ENCODE measurements around the gene PNO1.
"Not testable (repeated sequence)": the region's sequence is repeated elsewhere in the genome, so short reads cannot be mapped to it uniquely, and the experiment has no call there.

The PNO1 gene

GRCh38 chr2:68171684-68172083 lies 14.0 kb downstream of the PNO1 start:
- in situ Hi-C loops (cut with MboI; ENCODE audit: low sequenced_read_pairs): no loop called here
- no peak for DNase-seq (ENCODE audit: low spot score in 2 of 2)
- no peak overlapping the region for H3K4me3 ChIP-seq
- H3K4me1 ChIP-seq: peaks cover under 1% of the 10 kb centered on the region
- H3K9me3 ChIP-seq: no peaks in the 10 kb centered on the region
- H3K27me3 ChIP-seq (ENCODE audit: low read depth): no peaks in the 10 kb centered on the region
- H3K36me3 ChIP-seq (replicated peaks): peaks cover 53% of the 10 kb centered on the region

GRCh38 chr2:68172521-68172920 lies 14.8 kb downstream of the PNO1 start:
- no peaks in the 10 kb centered on the region for H3K9me3 ChIP-seq
- DNase-seq (ENCODE audit: low spot score in 2 of 2): no peak
- H3K36me3 ChIP-seq (replicated peaks): peaks cover 56% of the 10 kb centered on the region
- in situ Hi-C loops (cut with MboI; ENCODE audit: low sequenced_read_pairs): no loop called here
- no peak overlapping the region for H3K4me3 ChIP-seq
- no peaks in the 10 kb centered on the region for H3K27me3 ChIP-seq (ENCODE audit: low read depth)
- H3K4me1 ChIP-seq: no peaks in the 10 kb centered on the region

DNA sequence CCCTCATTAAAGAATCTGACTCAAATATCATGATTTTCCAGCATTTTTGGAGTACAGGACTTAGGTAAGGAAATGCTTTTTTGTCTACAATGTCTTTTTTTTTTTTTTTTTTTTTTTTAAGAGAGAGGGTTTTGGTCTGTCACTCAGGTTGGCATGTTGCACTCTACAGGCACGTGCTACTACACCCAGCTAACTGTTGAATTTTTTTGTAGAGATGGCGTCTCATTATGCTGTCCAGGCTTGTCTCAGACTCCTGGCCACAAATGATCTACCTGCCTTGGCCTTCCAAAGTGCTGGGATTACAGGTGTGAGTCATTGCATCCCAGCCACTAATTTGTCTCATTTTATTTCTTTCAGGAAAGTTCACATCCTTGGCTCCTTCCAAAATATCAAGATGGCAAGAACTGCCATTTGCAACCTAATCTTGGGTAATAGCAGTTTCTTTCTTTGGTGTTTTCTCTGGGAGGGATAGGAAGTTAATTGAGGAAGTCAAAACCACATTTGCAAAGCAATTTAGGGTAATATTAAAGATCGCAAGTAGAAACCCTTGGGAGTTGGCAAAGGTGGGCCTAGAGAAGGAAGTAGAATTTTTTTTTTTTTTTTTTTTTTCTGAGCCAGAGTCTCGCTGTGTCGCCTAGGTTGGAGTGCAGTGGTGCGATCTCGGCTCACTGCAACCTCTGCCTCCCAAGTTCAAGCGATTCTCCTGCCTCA lies 15.5 kb downstream of the PNO1 start:
- no peak for DNase-seq (ENCODE audit: low spot score in 2 of 2)
- Histone ChIP-seq H3K4me1 (no peaks in the 10 kb centered on the region), H3K4me3 (no peak overlapping the region), H3K9me3 (no peaks in the 10 kb centered on the region), H3K36me3 (replicated peaks) (peaks cover 56% of the 10 kb centered on the region), H3K27me3 (ENCODE audit: low read depth) (no peaks in the 10 kb centered on the region)
- in situ Hi-C loops (cut with MboI; ENCODE audit: low sequenced_read_pairs): no loop called here

DNA sequence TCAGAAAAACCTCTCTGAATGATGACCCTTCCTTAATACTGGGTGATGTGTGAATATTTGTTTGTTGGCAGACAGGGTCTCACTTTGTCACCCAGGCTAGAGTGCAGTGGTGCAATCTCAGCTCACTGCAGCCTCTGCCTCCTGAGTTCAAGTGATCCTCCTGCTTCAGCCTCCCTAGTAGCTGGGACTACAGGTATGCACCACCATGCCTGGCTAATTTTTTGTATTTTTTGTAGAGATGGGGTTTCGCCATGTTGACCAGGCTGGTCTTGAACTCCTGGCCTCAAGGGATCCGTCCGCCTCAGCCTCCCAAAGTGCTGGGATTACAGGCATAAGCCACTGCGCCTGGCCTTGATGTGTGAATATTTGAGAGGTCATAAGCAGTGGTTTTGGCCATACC lies 17.5 kb downstream of the PNO1 start:
- H3K27me3 ChIP-seq (ENCODE audit: low read depth); H3K9me3 ChIP-seq; H3K4me1 ChIP-seq; DNase-seq (ENCODE audit: low spot score in 2 of 2); H3K4me3 ChIP-seq: not testable (repeated sequence)
- in situ Hi-C loops (cut with MboI; ENCODE audit: low sequenced_read_pairs): loop anchor here (25.0 kb wide), 1 partner anchor 112 kb away; no protein-coding TSS in a partner anchor
- peaks cover 58% of the 10 kb centered on the region for H3K36me3 ChIP-seq (replicated peaks)

DNA sequence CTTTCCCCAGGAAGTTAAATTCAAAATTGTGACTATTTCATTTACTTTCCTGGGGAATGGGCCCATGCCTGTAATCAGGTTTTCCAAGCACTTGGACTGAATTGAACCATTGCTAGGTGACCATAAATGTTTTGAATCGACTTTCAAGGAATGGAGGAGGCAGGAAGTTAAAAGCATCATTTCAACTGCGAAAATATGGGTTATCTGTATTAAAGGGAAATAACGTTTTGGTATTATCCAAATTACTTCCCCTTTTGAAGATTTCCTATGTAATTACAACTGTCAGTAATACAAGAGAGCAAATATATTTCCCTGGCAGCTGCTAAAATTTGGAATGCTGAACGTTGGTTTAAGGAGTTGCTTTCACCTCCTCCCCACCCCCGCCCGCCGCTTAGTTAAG lies 19.0 kb downstream of the PNO1 start:
- in situ Hi-C loops (cut with MboI; ENCODE audit: low sequenced_read_pairs): loop anchor here (25.0 kb wide), 1 partner anchor 111 kb away; no protein-coding TSS in a partner anchor
- Histone ChIP-seq H3K9me3 (no peaks in the 10 kb centered on the region), H3K36me3 (replicated peaks) (peaks cover 60% of the 10 kb centered on the region), H3K27me3 (ENCODE audit: low read depth) (no peaks in the 10 kb centered on the region), H3K4me1 (no peaks in the 10 kb centered on the region; the same call in none of the 2 replicates), H3K4me3 (no peak overlapping the region)
- DNase-seq (ENCODE audit: low spot score in 2 of 2): no peak

DNA sequence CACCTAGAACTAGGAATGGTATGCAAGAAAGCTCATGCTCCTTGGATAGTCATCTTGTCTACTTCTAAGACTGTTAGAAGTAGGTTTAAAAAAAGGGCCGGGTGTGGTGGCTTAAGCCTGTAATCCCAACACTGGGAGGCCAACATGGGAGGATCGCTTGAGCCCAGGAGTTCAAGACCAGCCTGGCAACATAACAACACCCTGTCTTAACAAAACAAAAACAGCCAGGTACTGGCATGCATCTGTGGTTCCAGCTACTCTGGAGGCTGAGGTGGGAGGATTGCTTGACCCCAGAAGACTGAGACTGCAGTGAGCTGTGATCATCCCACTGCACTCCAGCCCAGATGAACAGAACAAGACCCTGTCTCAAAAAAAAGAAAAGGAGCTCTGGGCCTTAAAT lies 19.9 kb downstream of the PNO1 start:
- Histone ChIP-seq H3K9me3 (no peaks in the 10 kb centered on the region), H3K36me3 (replicated peaks) (peaks cover 52% of the 10 kb centered on the region), H3K27me3 (ENCODE audit: low read depth) (no peaks in the 10 kb centered on the region), H3K4me1 (no peaks in the 10 kb centered on the region; the same call in none of the 2 replicates), H3K4me3 (no peak overlapping the region)
- no peak for DNase-seq (ENCODE audit: low spot score in 2 of 2)
- in situ Hi-C loops (cut with MboI; ENCODE audit: low sequenced_read_pairs): loop anchor here (25.0 kb wide), 1 partner anchor 110 kb away; no protein-coding TSS in a partner anchor

GRCh38 chr2:68178432-68178831 lies 20.7 kb downstream of the PNO1 start:
- DNase-seq (ENCODE audit: low spot score in 2 of 2): no peak
- Histone ChIP-seq H3K4me3 (no peak overlapping the region), H3K27me3 (ENCODE audit: low read depth) (no peaks in the 10 kb centered on the region), H3K36me3 (replicated peaks) (peaks cover 50% of the 10 kb centered on the region), H3K4me1 (no peaks in the 10 kb centered on the region; the same call in none of the 2 replicates), H3K9me3 (no peaks in the 10 kb centered on the region)
- in situ Hi-C loops (cut with MboI; ENCODE audit: low sequenced_read_pairs): loop anchor here (25.0 kb wide), 1 partner anchor 109 kb away; no protein-coding TSS in a partner anchor

DNA sequence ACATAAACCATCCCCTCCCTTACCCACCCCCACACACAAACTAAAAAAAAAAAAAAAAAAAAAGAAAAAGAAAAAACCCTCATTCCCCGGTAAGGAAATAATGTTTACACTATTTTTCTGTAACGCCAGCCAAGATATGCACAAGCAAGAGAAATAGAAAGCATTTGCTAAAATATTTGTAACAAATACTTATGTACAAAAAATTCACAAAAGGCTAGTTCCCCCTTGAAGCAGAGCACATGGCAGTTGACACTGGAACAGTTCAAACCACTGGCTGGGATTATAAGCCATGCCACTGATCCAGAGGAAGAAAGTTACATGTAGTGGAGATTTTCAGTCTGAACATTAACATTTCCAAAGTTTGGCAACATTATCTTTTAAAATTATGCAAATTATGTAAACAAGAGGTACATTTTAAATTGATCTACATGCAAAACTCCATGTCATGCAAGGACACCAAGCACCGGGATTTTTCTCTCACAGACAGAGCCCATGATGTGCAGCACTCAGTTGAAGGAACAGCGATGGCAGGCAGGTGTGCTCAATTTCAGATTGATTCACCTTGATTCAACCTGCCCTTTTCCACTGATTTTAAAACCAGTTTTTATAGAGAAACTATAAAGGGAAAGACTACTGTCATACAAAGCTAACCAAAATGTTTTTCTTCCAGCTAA lies 21.4 kb downstream of the PNO1 start:
- H3K4me1 ChIP-seq: no peaks in the 10 kb centered on the region; the same call in none of the 2 replicates

GRCh38 chr2:68182902-68183301 lies 25.2 kb downstream of the PNO1 start:
- DNase-seq (ENCODE audit: low spot score in 2 of 2): no peak
- no peaks in the 10 kb centered on the region; the same call in none of the 2 replicates for H3K4me1 ChIP-seq
- no peaks in the 10 kb centered on the region for H3K9me3 ChIP-seq
- H3K36me3 ChIP-seq (replicated peaks): peaks cover 20% of the 10 kb centered on the region
- in situ Hi-C loops (cut with MboI; ENCODE audit: low sequenced_read_pairs): loop anchor here (25.0 kb wide), 1 partner anchor 104 kb away; no protein-coding TSS in a partner anchor
- H3K4me3 ChIP-seq: no peak overlapping the region
- H3K27me3 ChIP-seq (ENCODE audit: low read depth): no peaks in the 10 kb centered on the region

More for the DNA sequence above, 21.4 kb downstream of the PNO1 start:
- no peaks in the 10 kb centered on the region for H3K9me3 ChIP-seq
- no peak for DNase-seq (ENCODE audit: low spot score in 2 of 2)
- peaks cover 46% of the 10 kb centered on the region for H3K36me3 ChIP-seq (replicated peaks)
- no peaks in the 10 kb centered on the region for H3K27me3 ChIP-seq (ENCODE audit: low read depth)
- in situ Hi-C loops (cut with MboI; ENCODE audit: low sequenced_read_pairs): loop anchor here (25.0 kb wide), 1 partner anchor 108 kb away; no protein-coding TSS in a partner anchor
- H3K4me3 ChIP-seq: no peak overlapping the region

DNA sequence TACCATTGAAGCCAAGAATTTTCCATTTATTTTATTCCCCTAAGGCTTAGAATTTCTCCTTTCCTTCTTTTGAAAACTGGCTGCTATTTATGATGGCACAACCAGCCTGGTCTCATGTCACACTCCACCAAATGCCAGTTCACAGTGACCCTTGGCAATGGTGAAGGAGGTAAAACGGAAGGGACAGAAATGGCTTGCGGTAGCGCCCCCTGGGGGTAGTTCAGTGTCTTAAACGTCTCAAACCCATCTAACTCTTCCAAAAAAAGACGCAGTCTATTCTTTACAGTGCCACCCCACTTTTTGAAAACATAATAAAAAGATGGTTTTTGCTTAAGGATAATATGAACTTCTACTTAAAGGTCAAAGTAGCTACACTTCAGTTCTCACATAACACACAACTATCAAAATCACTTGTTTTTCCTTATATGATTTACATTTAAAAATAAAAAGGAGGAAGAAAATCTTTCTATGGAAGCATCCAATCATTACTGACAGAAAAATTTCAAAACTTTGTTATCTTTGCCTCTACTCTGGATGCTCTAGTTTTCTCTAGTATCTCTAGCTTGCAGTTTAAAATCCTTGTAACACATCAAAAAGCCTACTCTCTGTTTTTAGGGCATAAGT lies 28.0 kb downstream of the PNO1 start:
- in situ Hi-C loops (cut with MboI; ENCODE audit: low sequenced_read_pairs): loop anchor here (25.0 kb wide), 1 partner anchor 102 kb away; no protein-coding TSS in a partner anchor
- DNase-seq (ENCODE audit: low spot score in 2 of 2): peak; percentile 65 to 83
- Histone ChIP-seq H3K36me3 (replicated peaks) (peaks cover 3% of the 10 kb centered on the region; the same call in 1 of the 2 replicates), H3K4me3 (no peak overlapping the region), H3K27me3 (ENCODE audit: low read depth) (no peaks in the 10 kb centered on the region), H3K4me1 (no peaks in the 10 kb centered on the region), H3K9me3 (no peaks in the 10 kb centered on the region)

DNA sequence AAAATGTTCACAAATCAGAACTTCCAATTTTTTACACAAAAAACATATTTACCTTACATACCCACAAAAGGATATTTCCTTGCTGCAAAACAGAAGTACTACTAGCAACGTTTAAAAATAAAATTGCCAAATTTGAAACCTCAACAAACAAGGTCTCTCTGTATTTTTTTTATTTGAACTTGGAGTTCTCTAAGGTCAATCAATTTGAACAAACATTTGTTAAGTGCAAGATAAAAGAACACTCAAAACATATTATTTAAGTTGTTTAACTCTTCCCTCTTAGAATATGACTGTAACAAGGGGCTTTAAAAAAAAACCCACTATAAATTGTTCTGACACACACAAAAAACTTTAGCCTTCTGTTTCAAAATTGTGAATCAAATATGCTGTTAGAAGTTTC lies 29.6 kb downstream of the PNO1 start:
- H3K4me1 ChIP-seq: no peaks in the 10 kb centered on the region
- no peak for DNase-seq (ENCODE audit: low spot score in 2 of 2)
- no peaks in the 10 kb centered on the region for H3K9me3 ChIP-seq
- no peaks in the 10 kb centered on the region; the same call in 1 of the 2 replicates for H3K36me3 ChIP-seq (replicated peaks)
- H3K4me3 ChIP-seq: no peak overlapping the region
- in situ Hi-C loops (cut with MboI; ENCODE audit: low sequenced_read_pairs): loop anchor here (25.0 kb wide), 1 partner anchor 100 kb away; no protein-coding TSS in a partner anchor
- no peaks in the 10 kb centered on the region for H3K27me3 ChIP-seq (ENCODE audit: low read depth)

DNA sequence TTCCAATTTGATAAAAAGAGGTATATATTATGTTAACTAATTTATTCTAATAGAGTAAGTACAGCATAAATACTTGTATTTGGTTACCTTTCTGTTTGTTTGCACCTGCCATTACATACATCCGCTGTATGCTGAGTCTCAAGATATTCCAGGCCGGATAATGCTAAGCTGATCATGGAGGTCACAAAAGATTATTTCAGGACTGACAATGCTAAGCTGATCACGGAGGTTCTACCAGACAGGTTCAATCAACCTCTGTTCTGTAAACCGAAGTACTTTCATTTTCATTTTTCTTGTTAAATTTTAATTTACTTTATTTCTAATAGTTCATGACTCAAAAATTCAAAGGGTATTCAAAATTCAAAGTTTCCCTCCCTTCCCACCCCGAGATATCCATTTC lies 31.1 kb downstream of the PNO1 start:
- no peak for DNase-seq (ENCODE audit: low spot score in 2 of 2)
- Histone ChIP-seq H3K27me3 (ENCODE audit: low read depth) (no peaks in the 10 kb centered on the region), H3K9me3 (no peaks in the 10 kb centered on the region), H3K4me3 (no peak overlapping the region), H3K36me3 (replicated peaks) (no peaks in the 10 kb centered on the region; the same call in 1 of the 2 replicates), H3K4me1 (no peaks in the 10 kb centered on the region)
- in situ Hi-C loops (cut with MboI; ENCODE audit: low sequenced_read_pairs): loop anchor here (25.0 kb wide), 1 partner anchor 98 kb away; no protein-coding TSS in a partner anchor

- Histone ChIP-seq H3K4me1 (no peaks in the 10 kb centered on the region), H3K36me3 (replicated peaks) (no peaks in the 10 kb centered on the region; the same call in 1 of the 2 replicates), H3K9me3 (no peaks in the 10 kb centered on the region), H3K27me3 (ENCODE audit: low read depth) (no peaks in the 10 kb centered on the region), H3K4me3 (no peak overlapping the region)
- no peak for DNase-seq (ENCODE audit: low spot score in 2 of 2)
- in situ Hi-C loops (cut with MboI; ENCODE audit: low sequenced_read_pairs): loop anchor here (25.0 kb wide), 1 partner anchor 97 kb away; no protein-coding TSS in a partner anchor
Observed at GRCh38 chr2:68189991-68190784, 32.5 kb downstream of the PNO1 start.

Measured in HAP-1 (cell line).